Measurements from ENCODE around the gene TMEM132D. TPM values are rescaled to one million over a fixed set of nuclear protein-coding genes. Genes with fewer than 3 reads are reported as not detected.

TMEM132D gene
- total RNA-seq, 1 experiment from 2014 or later: 1.4 TPM

- TF ChIP-seq STAT6 (CRISPR knock-in tag; conservative IDR thresholded peaks at IDR 0.05; ENCODE audit: low read depth) (no peak), GRHL2 (CRISPR knock-in tag; IDR thresholded peaks at IDR 0.05; ENCODE audit: insufficient replicate concordance, severe bottlenecking) (no peak), MAX (CRISPR knock-in tag; IDR thresholded peaks at IDR 0.05) (no peak), SMAD3 (CRISPR knock-in tag; IDR thresholded peaks at IDR 0.05; ENCODE audit: borderline replicate concordance) (no peak), TP53 (CRISPR knock-in tag; IDR thresholded peaks at IDR 0.05) (no peak), NFE2L1 (CRISPR knock-in tag; IDR thresholded peaks at IDR 0.05) (no peak)
- TF ChIP-seq, protein P1, sequence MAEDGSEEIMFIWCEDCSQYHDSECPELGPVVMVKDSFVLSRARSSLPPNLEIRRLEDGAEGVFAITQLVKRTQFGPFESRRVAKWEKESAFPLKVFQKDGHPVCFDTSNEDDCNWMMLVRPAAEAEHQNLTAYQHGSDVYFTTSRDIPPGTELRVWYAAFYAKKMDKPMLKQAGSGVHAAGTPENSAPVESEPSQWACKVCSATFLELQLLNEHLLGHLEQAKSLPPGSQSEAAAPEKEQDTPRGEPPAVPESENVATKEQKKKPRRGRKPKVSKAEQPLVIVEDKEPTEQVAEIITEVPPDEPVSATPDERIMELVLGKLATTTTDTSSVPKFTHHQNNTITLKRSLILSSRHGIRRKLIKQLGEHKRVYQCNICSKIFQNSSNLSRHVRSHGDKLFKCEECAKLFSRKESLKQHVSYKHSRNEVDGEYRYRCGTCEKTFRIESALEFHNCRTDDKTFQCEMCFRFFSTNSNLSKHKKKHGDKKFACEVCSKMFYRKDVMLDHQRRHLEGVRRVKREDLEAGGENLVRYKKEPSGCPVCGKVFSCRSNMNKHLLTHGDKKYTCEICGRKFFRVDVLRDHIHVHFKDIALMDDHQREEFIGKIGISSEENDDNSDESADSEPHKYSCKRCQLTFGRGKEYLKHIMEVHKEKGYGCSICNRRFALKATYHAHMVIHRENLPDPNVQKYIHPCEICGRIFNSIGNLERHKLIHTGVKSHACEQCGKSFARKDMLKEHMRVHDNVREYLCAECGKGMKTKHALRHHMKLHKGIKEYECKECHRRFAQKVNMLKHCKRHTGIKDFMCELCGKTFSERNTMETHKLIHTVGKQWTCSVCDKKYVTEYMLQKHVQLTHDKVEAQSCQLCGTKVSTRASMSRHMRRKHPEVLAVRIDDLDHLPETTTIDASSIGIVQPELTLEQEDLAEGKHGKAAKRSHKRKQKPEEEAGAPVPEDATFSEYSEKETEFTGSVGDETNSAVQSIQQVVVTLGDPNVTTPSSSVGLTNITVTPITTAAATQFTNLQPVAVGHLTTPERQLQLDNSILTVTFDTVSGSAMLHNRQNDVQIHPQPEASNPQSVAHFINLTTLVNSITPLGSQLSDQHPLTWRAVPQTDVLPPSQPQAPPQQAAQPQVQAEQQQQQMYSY (CRISPR knock-in tag; IDR thresholded peaks at IDR 0.05): no peak
- TF ChIP-seq, protein P2, sequence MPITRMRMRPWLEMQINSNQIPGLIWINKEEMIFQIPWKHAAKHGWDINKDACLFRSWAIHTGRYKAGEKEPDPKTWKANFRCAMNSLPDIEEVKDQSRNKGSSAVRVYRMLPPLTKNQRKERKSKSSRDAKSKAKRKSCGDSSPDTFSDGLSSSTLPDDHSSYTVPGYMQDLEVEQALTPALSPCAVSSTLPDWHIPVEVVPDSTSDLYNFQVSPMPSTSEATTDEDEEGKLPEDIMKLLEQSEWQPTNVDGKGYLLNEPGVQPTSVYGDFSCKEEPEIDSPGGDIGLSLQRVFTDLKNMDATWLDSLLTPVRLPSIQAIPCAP (CRISPR knock-in tag; IDR thresholded peaks at IDR 0.05): no peak
Measured at GRCh38 chr12:129605666-129606065, 298.2 kb downstream of the TMEM132D start (continued).

GRCh38 chr12:129604506-129604905 is 299.3 kb downstream of the TMEM132D start:
- Mint-ChIP-seq H3K27me3 (ENCODE audit: low read depth) (peaks cover 7% of the 10 kb centered on the region; the same call in 1 of the 2 replicates), H3K9me3 (peaks cover 88% of the 10 kb centered on the region), H3K4me1 (no peaks in the 10 kb centered on the region), H3K36me3 (peaks cover 80% of the 10 kb centered on the region), H3K4me3 (no peak overlapping the region), H3K27ac (no peak overlapping the region)
- ChIA-PET CTCF (no interaction called here), POLR2A (no interaction called here)
- DNase-seq (ENCODE audit: low spot score) (no peak), ATAC-seq (no peak)
- TF ChIP-seq ZNF396 (CRISPR knock-in tag; IDR thresholded peaks at IDR 0.05; ENCODE audit: borderline replicate concordance) (no peak), CTCF (IDR thresholded peaks at IDR 0.05) (no peak), NFYB (CRISPR knock-in tag; conservative IDR thresholded peaks at IDR 0.05; ENCODE audit: low read depth) (no peak), RELA (CRISPR knock-in tag; IDR thresholded peaks at IDR 0.05; ENCODE audit: borderline replicate concordance) (no peak), AFF4 (CRISPR knock-in tag; IDR thresholded peaks at IDR 0.05; ENCODE audit: borderline replicate concordance) (no peak), PRRX2 (CRISPR knock-in tag; IDR thresholded peaks at IDR 0.05) (no peak), STAT6 (CRISPR knock-in tag; conservative IDR thresholded peaks at IDR 0.05; ENCODE audit: low read depth) (no peak), JUN (CRISPR knock-in tag; IDR thresholded peaks at IDR 0.05) (no peak), JAZF1 (CRISPR knock-in tag; IDR thresholded peaks at IDR 0.05) (no peak), GRHL2 (CRISPR knock-in tag; IDR thresholded peaks at IDR 0.05; ENCODE audit: insufficient replicate concordance, severe bottlenecking) (no peak)
- TF ChIP-seq, protein P2 (CRISPR knock-in tag; IDR thresholded peaks at IDR 0.05): no peak
- TF ChIP-seq, protein P3, sequence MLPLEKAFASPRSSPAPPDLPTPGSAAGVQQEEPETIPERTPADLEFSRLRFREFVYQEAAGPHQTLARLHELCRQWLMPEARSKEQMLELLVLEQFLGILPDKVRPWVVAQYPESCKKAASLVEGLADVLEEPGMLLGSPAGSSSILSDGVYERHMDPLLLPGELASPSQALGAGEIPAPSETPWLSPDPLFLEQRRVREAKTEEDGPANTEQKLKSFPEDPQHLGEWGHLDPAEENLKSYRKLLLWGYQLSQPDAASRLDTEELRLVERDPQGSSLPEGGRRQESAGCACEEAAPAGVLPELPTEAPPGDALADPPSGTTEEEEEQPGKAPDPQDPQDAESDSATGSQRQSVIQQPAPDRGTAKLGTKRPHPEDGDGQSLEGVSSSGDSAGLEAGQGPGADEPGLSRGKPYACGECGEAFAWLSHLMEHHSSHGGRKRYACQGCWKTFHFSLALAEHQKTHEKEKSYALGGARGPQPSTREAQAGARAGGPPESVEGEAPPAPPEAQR (CRISPR knock-in tag; IDR thresholded peaks at IDR 0.05): no peak

Measured in WTC11 (cell line).